ENCODE measurements around the gene DLG2.
"Not testable (repeated sequence)": the region's sequence is repeated elsewhere in the genome, so short reads cannot be mapped to it uniquely, and the experiment has no call there.

The DLG2 gene

DNA sequence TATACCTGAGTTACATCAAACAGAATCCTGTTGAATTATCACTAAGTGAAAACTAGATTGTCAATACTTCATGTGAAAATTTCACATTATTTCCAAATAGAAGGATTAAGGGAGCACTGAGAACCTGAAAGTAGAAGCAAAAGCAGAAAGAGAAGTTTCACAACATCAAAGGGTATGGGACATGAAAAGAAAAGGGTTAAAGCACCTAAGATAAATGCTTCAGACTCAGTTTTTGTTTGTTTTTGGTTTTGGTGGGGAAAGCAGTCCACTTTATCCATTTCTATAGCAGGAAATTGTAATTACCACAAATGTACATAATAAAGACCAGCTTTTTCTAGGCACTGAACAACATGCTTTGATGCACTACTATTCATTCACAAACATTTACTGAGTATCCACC is 1271.2 kb downstream of the DLG2 start:
- no peak for DNase-seq (ENCODE audit: low read depth)

- no peak for DNase-seq (ENCODE audit: low read depth)
These were observed 1281.5 kb downstream of the DLG2 start for GRCh38 chr11:84345597-84345996.

- DNase-seq (ENCODE audit: low read depth), result no peak
These were observed 1282.1 kb downstream of the DLG2 start for GRCh38 chr11:84345027-84345426.

GRCh38 chr11:84339796-84340195 is 1287.3 kb downstream of the DLG2 start:
- no peak for DNase-seq (ENCODE audit: low read depth)

GRCh38 chr11:84333221-84333620 is 1293.9 kb downstream of the DLG2 start:
- no peak for DNase-seq (ENCODE audit: low read depth)

DNA sequence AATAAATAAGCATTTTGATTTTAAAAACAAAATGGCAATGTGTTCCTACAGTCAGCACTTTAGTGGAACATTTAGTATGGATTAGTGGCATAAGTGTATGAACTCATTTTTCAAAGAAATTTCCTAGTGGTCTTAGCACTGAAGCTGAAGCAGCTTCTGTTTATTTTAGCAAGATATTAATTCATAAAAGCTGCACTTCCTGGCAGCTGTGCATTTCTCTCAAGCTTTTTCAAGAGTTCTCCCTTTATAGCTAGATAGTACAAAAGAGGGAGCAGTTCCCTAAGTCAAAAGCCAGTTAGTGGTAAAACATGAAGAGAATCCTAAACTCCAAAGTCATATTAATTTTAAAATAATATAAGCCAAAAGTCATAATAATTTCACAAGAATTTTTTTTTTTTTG is 1304.9 kb downstream of the DLG2 start:
- no peak for DNase-seq (ENCODE audit: low read depth)

- DNase-seq (ENCODE audit: low read depth), result no peak
These were observed 1307.3 kb downstream of the DLG2 start for GRCh38 chr11:84319863-84320262.

DNA sequence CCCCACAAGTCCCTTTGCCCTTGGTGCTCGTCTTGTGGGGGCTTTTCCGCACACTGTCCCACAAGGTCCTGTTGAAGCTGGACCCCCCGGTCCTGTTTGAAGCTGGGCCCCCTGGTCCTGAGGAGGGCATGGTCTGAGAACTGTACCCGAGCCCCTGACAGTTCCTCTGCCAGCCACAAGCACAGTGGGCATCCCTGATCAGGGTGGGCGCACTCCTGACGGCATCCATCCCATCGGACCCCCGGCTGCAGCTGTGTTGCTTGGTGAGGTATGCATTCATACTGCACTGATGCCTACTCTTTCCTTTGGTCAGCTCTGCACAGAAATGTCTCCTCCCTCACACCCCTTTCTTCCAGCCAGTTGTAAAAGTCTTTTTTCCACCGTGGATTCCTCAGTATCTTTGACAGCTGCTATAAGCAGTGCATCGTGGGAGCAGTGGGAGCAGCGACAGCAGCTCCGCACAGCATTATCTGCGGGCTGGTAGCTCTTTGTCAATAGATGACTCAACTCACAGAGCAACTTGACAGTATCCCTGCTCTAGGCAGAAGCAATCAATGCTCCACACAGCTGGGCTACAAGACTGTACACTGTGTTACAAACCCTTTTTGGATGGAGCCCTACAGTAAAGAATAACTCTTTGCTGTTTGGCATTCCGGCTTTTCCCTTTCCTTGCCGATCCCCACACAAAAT is 1310.1 kb downstream of the DLG2 start:
- DNase-seq (ENCODE audit: low read depth), result no peak

DNA sequence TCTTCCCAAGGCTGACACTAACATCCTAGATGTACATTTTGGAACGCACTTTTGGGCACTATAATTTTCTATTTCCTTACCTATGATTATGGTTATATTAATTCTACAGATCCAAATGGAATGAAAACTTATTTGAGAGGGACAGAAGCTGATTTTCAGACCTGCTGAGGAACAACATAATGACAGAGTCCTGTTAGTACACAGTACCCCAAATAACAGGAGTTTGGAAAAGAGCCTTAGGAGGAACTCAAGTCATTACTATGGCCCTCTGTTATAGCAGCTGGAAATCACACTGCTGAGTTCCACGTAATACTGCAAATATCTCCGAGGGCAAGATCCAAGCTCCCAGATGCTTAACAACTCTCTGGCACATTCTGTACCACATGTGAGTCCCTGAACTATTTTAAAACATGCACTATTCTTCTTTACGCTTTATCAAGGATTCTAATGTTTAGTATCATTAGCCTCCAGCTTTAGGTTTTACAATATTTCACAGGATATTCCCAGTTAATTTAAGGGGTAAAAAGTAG is 1313.2 kb downstream of the DLG2 start:
- DNase-seq (ENCODE audit: low read depth), result no peak

DNA sequence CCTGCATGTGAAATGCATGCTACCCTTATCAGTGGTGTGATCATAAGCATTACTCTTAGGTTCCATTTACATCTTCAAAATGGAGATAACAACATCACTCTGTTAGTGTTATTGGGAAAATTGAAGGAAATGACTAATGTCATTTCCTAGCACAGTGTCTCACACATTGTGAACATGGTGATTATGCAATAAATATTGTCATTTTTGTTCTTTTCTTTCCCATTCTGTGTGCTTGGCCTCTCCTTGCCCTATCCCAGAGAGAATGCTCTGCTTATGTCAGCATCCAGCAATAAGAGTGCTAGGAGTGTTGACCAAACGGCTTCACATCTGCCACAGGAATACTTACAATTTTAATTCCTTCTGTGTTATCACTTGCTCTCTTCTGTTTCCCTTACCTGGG is 1316.9 kb downstream of the DLG2 start:
- no peak for DNase-seq (ENCODE audit: low read depth)

- not testable (repeated sequence) for DNase-seq (ENCODE audit: low read depth)
These were observed 1318.7 kb downstream of the DLG2 start for GRCh38 chr11:84308491-84308890.

DNA sequence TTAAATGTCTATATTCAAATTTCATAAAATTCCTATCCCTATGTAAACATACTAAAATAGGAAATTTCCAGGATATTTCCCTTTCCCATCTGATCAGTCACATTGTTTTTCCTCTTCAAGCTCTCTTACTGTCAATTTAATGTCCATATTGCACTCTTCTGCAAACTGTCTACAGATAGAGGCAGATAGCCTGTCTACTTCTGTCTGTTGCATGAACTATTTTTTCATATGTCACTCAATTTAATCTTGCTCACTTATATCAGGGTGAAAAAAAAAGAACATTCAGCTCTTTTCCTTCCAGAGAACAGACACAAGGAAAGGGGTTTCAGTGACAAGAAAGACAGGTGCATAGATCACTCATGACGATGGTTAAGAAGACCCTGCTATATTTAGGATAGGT is 1327.1 kb downstream of the DLG2 start:
- DNase-seq (ENCODE audit: low read depth), result no peak

GRCh38 chr11:84297570-84297969 is 1329.6 kb downstream of the DLG2 start:
- no peak for DNase-seq (ENCODE audit: low read depth)

DNA sequence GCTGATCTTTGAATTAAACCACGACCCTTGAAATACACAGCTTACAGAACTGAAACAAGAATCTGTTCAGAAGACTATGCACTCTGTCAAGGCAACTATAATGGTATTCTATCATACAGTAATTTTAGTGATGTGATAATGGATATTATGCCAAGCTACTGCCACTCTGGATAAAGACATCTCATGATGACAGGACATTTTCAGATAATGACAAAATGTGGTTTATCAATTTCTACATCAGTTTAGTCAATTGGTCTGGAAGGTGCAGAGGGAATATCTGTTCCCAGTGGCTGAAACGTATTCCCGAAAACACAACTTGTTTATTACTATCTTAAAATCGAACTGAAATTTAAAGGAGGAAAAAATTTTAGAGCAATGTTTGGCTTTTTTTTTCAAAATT is 1331.3 kb downstream of the DLG2 start:
- no peak for DNase-seq (ENCODE audit: low read depth)

- no peak for DNase-seq (ENCODE audit: low read depth)
These were observed 1334.2 kb downstream of the DLG2 start for GRCh38 chr11:84292955-84293354.

DNA sequence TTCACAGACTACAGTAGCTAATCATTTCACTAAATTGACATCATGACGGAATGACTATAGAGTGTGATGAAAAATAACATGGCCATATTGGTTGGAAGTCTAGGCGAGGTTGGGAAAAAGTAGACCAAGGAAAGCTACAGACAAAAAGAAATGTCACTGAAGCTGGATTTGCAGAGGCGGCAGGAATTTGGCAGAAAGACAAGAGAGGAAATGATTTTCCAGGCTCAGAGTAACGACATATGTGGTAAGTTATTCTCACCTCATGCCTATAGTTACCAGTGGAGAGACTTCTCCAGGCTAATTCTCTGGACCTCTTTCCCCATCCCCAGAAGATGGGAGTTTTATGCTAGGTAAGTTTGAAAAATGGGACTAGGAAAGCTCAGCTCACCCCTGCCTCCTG is 1335.1 kb downstream of the DLG2 start:
- DNase-seq (ENCODE audit: low read depth), result no peak

DNA sequence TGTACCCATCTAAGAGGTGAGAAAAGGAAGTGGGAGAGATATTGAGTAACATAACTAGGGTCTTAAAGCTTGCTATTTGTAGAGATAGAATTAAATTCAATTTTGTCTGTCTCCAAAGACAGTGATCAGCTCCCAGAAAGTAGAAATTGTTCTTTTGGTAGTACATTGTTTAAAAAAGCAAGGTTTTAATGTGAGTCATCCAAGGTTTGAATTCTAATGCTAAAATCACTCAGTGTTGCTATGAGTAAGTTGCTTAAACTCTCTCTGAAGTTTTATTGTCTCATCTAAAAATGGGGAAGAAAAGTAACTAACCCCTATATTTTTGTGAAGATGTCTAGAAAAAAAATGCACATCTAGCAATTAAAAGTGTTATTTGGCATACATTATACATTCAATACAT is 1336.5 kb downstream of the DLG2 start:
- no peak for DNase-seq (ENCODE audit: low read depth)

DNA sequence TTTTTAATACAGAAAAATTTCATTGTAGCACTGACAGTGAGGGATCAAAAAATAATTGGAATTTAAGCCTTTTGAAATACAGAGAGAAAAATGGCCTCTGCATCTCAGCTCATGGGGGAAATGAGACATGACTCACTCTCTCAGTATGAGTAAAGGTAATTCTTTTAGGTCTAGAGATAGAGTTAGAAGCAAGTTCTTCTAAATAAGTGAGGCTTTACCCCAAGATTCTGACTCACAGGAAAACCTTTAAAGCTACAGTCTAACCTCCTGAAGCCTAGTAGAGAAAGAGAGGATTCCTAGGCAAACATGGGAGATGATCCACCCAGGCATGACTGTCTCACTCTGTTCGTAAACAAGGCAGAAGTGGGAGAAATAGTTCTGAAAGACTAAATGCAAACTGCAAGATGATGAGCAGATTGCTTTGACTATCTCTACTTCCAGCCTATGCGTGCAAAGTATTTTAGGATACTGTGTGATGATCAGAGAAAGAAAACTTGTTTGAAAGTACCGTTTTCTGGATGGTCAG is 1337.7 kb downstream of the DLG2 start:
- no peak for DNase-seq (ENCODE audit: low read depth)

- no peak for DNase-seq (ENCODE audit: low read depth)
These were observed 1353.6 kb downstream of the DLG2 start for GRCh38 chr11:84273541-84273940.

DNA sequence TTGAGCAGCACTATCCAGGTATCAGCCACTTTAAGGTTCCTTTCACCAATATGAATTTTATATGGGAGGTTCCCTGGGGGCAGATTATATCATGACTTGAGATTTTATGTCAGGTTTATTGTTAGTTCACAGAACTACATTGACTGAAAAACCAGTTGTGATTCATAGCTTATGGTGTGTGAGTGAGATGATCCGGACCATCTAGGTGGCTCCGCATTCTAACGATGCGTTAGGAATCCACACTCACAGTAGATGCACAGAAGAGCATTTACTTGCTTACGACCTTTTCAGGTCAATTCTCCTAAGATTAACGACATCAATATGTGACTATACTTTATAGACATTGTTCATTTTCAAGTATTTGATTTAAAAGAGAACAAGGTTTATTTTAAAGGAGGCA is 1356.7 kb downstream of the DLG2 start:
- no peak for DNase-seq (ENCODE audit: low read depth)

DNA sequence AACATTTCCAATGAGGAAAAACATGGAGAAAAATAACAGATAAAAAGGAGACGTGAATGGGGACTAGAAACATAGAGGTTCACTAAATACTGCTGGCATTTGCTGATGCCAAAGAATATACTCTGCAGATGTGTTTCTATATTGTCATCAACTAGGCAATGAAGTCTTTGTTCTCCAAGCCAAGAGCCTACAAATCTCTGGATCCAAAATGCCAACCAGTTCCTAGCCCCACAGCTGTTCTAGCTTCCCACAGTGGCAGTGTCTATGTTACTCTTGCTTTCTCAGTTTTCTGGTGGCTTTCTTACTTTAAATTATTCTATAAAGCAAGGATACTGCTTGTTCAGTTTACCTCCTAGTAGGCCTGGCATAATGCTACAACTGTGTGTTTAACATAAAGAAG is 1363.1 kb downstream of the DLG2 start:
- DNase-seq (ENCODE audit: low read depth), result no peak

GRCh38 chr11:84261707-84262106 is 1365.4 kb downstream of the DLG2 start:
- DNase-seq (ENCODE audit: low read depth), result no peak

DNA sequence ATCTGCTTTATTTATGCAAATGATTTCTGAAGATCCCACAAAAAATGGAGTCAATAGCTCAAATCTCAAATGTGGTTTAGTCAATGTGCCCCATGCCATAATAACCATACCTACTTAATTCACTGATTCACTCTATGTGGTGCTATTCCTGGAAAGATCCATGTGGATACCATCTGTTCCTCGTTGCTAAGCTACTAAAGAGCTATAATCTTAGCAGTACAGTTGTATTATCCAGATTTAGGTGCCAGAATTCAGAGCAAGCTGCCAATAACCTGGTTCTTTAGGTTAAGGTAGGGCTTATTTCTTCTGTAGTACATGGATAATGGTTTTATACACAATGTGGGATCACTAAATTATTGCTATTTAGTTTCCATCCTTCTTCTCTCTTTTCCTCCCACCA is 1366.3 kb downstream of the DLG2 start:
- no peak for DNase-seq (ENCODE audit: low read depth)

- no peak for DNase-seq (ENCODE audit: low read depth)
These were observed 1370.5 kb downstream of the DLG2 start for GRCh38 chr11:84256618-84257017.

Data from activated T-helper 1 cell treated with Interleukin-2 at 50 U/mL for 16 hours (primary cell).